BJ (cell line): ENCODE data around the gene AMPD2. TPM values are rescaled to one million over a fixed set of nuclear protein-coding genes. Genes with fewer than 3 reads are reported as not detected.

Experiments used
- CTCF ChIA-PET: fragments of 350-600 bp; formaldehyde crosslinking; extraction: SDS; loops from one replicate; lab custom pipeline; 2021; ENCODE audit warnings: antibody characterized with exemption, inconsistent platforms; lab: Yijun Ruan, JAX
- POLR2A ChIA-PET: fragments of 300-600 bp; sonication (Branson Sonifier 250); formaldehyde crosslinking; extraction: SDS; loops from one replicate; lab custom pipeline; 2021; ENCODE audit warnings: antibody characterized with exemption; lab: Charles Lee
- DNase-seq: peaks from one replicate; pipeline ENCODE4 v3.0.0-alpha.2; 2011; ENCODE audit warnings: low read depth
- H3K27me3 ChIP-seq: 2 replicates; pipeline ENCODE4 v1.6.0; 2011; ENCODE audit warnings: low read length; ENCODE audit not compliant: control insufficient read depth, insufficient read depth
- H3K36me3 ChIP-seq: 2 replicates; pipeline ENCODE4 v1.5.1; 2011; ENCODE audit warnings: low read length; ENCODE audit not compliant: control insufficient read depth, insufficient read depth
- H3K4me3 ChIP-seq: 2 replicates; pipeline ENCODE4 v1.5.1; 2011; ENCODE audit warnings: low read depth, mild to moderate bottlenecking, control low read depth, low read length
- CTCF ChIP-seq: IDR thresholded peaks from 2 replicates; pipeline ENCODE4 v1.5.1; 2011; ENCODE audit warnings: low read depth, mild to moderate bottlenecking, control low read depth, inconsistent platforms, low read length, moderate library complexity; ENCODE audit not compliant: insufficient read depth
- polyA plus RNA-seq: library from polyadenylated mRNA; depleted of rRNA; stranded (reverse); fragments of >200 nt; gene quantifications from 2 replicates; pipeline ENCODE4 v1.2.3, GENCODE V29; 2011

Gene AMPD2
- polyA plus RNA-seq, 1 experiment: 86.9 TPM

GRCh38 chr1:109582021-109582420 lies 37.6 kb upstream of the AMPD2 start:
- Histone ChIP-seq H3K4me3 (no peak overlapping the region), H3K27me3 (no peaks in the 10 kb centered on the region), H3K36me3 (peaks cover 3% of the 10 kb centered on the region)
- CTCF ChIA-PET: interaction anchor here (3.0 kb wide), 1 partner anchor 58 kb away, joined by 7 read pairs; no protein-coding TSS in a partner anchor
- DNase-seq: no peak
- TF ChIP-seq CTCF: no peak
- POLR2A ChIA-PET: no interaction called here

- CTCF ChIA-PET: no interaction called here
Measured at GRCh38 chr1:109584766-109585165, 34.9 kb upstream of the AMPD2 start.

DNA sequence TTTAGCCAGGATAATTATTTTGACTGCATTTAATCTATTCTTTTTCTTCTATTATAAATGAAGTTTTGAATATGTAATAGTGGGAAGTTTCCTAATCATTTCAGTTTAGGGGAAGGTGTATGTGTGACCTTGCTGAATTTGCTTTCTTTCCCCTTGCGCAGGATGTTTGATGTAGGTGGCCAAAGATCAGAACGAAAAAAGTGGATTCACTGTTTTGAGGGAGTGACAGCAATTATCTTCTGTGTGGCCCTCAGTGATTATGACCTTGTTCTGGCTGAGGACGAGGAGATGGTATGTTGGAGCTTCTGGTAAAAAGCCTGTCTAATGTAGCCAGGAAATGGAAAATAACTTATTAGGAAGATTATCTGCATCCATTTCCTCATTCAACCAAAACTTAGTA lies 33.6 kb upstream of the AMPD2 start:
- Histone ChIP-seq H3K27me3 (no peaks in the 10 kb centered on the region), H3K36me3 (peaks cover 6% of the 10 kb centered on the region), H3K4me3 (no peak overlapping the region)
- ChIA-PET POLR2A (no interaction called here), CTCF (interaction anchor here (0.5 to 0.6 kb wide), 2 partner anchors 389 to 1005 kb away, joined by 3 to 6 read pairs; no protein-coding TSS in a partner anchor)
- no peak for DNase-seq
- TF ChIP-seq CTCF: no peak

More at GRCh38 chr1:109584766-109585165, 34.9 kb upstream of the AMPD2 start:
- POLR2A ChIA-PET: no interaction called here
- no peak for DNase-seq
- no peak overlapping the region for H3K4me3 ChIP-seq
- peaks cover 6% of the 10 kb centered on the region for H3K36me3 ChIP-seq
- no peaks in the 10 kb centered on the region for H3K27me3 ChIP-seq
- TF ChIP-seq CTCF: no peak

- Histone ChIP-seq H3K36me3 (peaks cover 7% of the 10 kb centered on the region), H3K27me3 (no peaks in the 10 kb centered on the region), H3K4me3 (no peak overlapping the region)
- TF ChIP-seq CTCF: no peak
- ChIA-PET CTCF (no interaction called here), POLR2A (no interaction called here)
- no peak for DNase-seq
Measured at GRCh38 chr1:109589177-109589576, 30.5 kb upstream of the AMPD2 start.

GRCh38 chr1:109589679-109590078 lies 30.0 kb upstream of the AMPD2 start:
- DNase-seq: no peak
- no peaks in the 10 kb centered on the region for H3K27me3 ChIP-seq
- H3K4me3 ChIP-seq: no peak overlapping the region
- peaks cover 7% of the 10 kb centered on the region for H3K36me3 ChIP-seq
- no peak for TF ChIP-seq CTCF
- CTCF ChIA-PET: no interaction called here
- POLR2A ChIA-PET: no interaction called here
